Prostate gland (tissue), 2 donors: ENCODE results near the gene PCDHB3. TPM values are rescaled to one million over a fixed set of nuclear protein-coding genes. Genes with fewer than 3 reads are reported as not detected.
"Not testable (repeated sequence)": the region's sequence is repeated elsewhere in the genome, so short reads cannot be mapped to it uniquely, and the experiment has no call there.

ENCODE experiments used
- DNase-seq: peaks from one replicate; pipeline ENCODE4 v3.0.0-alpha.2; 2019; ENCODE audit warnings: low spot score
- H3K27ac ChIP-seq, 2 donors: fragments of 200-600 bp; sonication (generic); 2 replicates each; pipeline ENCODE4 v1.5.1; 2017 to 2019
- H3K27me3 ChIP-seq: fragments of 200-600 bp; sonication (generic); replicated peaks from 2 replicates; pipeline ENCODE4 v1.5.1; 2019; ENCODE audit not compliant: insufficient read depth
- H3K36me3 ChIP-seq, 2 donors: fragments of 200-600 bp; sonication (generic); 1 replicate in 1 of 2; 2 replicates in 1 of 2; pipeline versions ENCODE4 v1.5.1 to v1.8.1; 2017 to 2019
- H3K4me1 ChIP-seq: fragments of 200-600 bp; sonication (generic); replicated peaks from 2 replicates; pipeline ENCODE4 v1.5.1; 2019
- H3K4me3 ChIP-seq, 2 donors: fragments of 200-600 bp; sonication (generic); 2 replicates each; pipeline ENCODE4 v1.5.1; 2017 to 2019
- H3K9me3 ChIP-seq: fragments of 200-600 bp; sonication (generic); 2 replicates; pipeline ENCODE4 v1.5.1; 2017
- CTCF ChIP-seq, 4 experiments: fragments of 200-600 bp in 2 of 4; fragments of 450-650 bp in 2 of 4; sonication (generic) in 2 of 4; IDR thresholded peaks; 1 replicate in 3 of 4; 2 replicates in 1 of 4; pipeline ENCODE4 v1.5.1; 2016 to 2019; ENCODE audit warnings: antibody characterized with exemption in 4 of 4, mild to moderate bottlenecking in 2 of 4, moderate library complexity in 2 of 4
- POLR2A ChIP-seq: fragments of 450-650 bp; IDR thresholded peaks from one replicate; pipeline ENCODE4 v1.6.1; 2016; ENCODE audit warnings: antibody characterized with exemption, mild to moderate bottlenecking
- POLR2AphosphoS5 ChIP-seq: sonication (generic); formaldehyde crosslinking; IDR thresholded peaks from one replicate; pipeline ENCODE4 v1.6.1; 2017; ENCODE audit warnings: antibody characterized with exemption
- WGBS: methylation state at CpG from one replicate; pipeline ENCODE4 v1.1.5; 2018; 5-methylcytosine and 5-hydroxymethylcytosine counted together
- intact Hi-C: fragments of 100-400 bp; cut with DNase I; formaldehyde crosslinking; loops from one replicate; pipeline ENCODE4 v1.14.2; 2022
- total RNA-seq, 2 donors: library from RNA; depleted of rRNA; stranded (reverse); fragments of >200 nt; gene quantifications; one replicate each; pipeline ENCODE4 v1.1.0, GENCODE V29; 2016

The PCDHB3 gene
- total RNA-seq, 2 donors from 2014 or later, result 2.5 to 6.5 TPM

- no peaks in the 10 kb centered on the region for H3K4me1 ChIP-seq
- H3K4me3 ChIP-seq, result no peak overlapping the region
- H3K9me3 ChIP-seq, result no peaks in the 10 kb centered on the region
- H3K27ac ChIP-seq, result no peak overlapping the region
- no peaks in the 10 kb centered on the region for H3K27me3 ChIP-seq
- no peak for TF ChIP-seq POLR2A
- no peak for TF ChIP-seq POLR2AphosphoS5
- TF ChIP-seq CTCF (IDR thresholded peaks at IDR 0.05), result no peak
- intact Hi-C loops, result no loop called here
- DNase-seq, result no peak
- H3K36me3 ChIP-seq, result no peaks in the 10 kb centered on the region
These were observed 18.0 kb upstream of the PCDHB3 start for GRCh38 chr5:141082228-141082627.

GRCh38 chr5:141084487-141084989 lies 15.7 kb upstream of the PCDHB3 start:
- intact Hi-C loops, result no loop called here
- 8% methylated on average over 21 of the region's 21 CpGs for WGBS
- Histone ChIP-seq H3K4me1 (no peaks in the 10 kb centered on the region), H3K27ac (peak overlapping the region; percentile 23 to 56), H3K9me3 (no peaks in the 10 kb centered on the region), H3K27me3 (no peaks in the 10 kb centered on the region), H3K36me3 (no peaks in the 10 kb centered on the region), H3K4me3 (peak overlapping the region; percentile 22 to 32)
- no peak for DNase-seq
- TF ChIP-seq POLR2AphosphoS5, result no peak
- TF ChIP-seq CTCF (IDR thresholded peaks at IDR 0.05), result peak in 2 of 4 experiments; percentile 11 to 48
- TF ChIP-seq POLR2A, result no peak

GRCh38 chr5:141094481-141095262 lies 5.6 kb upstream of the PCDHB3 start, which contains the start of gene PCDHB2:
TSS of gene PCDHB2 (plus strand) at chr5:141094615. CDS start at chr5:141094791, 176 bp downstream.
- peak; percentile 16 for DNase-seq
- no peak for TF ChIP-seq POLR2AphosphoS5
- peak in 1 of 4 experiments; percentile 51 for TF ChIP-seq CTCF (IDR thresholded peaks at IDR 0.05)
- no peak for TF ChIP-seq POLR2A
- Histone ChIP-seq H3K4me1 (no peaks in the 10 kb centered on the region), H3K9me3 (peaks cover 5% of the 10 kb centered on the region), H3K36me3 (no peaks in the 10 kb centered on the region), H3K27ac (peak within 1 kb of the TSS in 1 of 2 donors; percentile 60), H3K27me3 (peaks cover 11% of the 10 kb centered on the region), H3K4me3 (peak within 1 kb of the TSS in 1 of 2 donors; percentile 32)
- intact Hi-C loops, result no loop called here
- WGBS, result 16% methylated on average over 29 of the region's 29 CpGs

GRCh38 chr5:141095263-141095641 lies 5.0 kb upstream of the PCDHB3 start:
- WGBS, result 32% methylated on average over 12 of the region's 12 CpGs
- Histone ChIP-seq H3K36me3 (no peaks in the 10 kb centered on the region), H3K4me3 (peak overlapping the region in 1 of 2 donors; percentile 32), H3K27ac (no peak overlapping the region), H3K4me1 (no peaks in the 10 kb centered on the region), H3K27me3 (peaks cover 11% of the 10 kb centered on the region), H3K9me3 (peaks cover 5% of the 10 kb centered on the region)
- DNase-seq, result no peak
- TF ChIP-seq POLR2AphosphoS5, result no peak
- no peak for TF ChIP-seq POLR2A
- intact Hi-C loops, result no loop called here

GRCh38 chr5:141096181-141096580 lies 4.1 kb upstream of the PCDHB3 start:
- H3K36me3 ChIP-seq, H3K4me3 ChIP-seq, H3K4me1 ChIP-seq, H3K9me3 ChIP-seq, H3K27ac ChIP-seq, intact Hi-C loops, DNase-seq: not testable (repeated sequence)
- 33% methylated on average over 30 of the region's 46 CpGs for WGBS
- peaks cover 11% of the 10 kb centered on the region for H3K27me3 ChIP-seq

GRCh38 chr5:141096586-141096985 lies 3.7 kb upstream of the PCDHB3 start:
- 37% methylated on average over 31 of the region's 38 CpGs for WGBS
- DNase-seq, H3K36me3 ChIP-seq, H3K4me3 ChIP-seq, H3K9me3 ChIP-seq, H3K27ac ChIP-seq, intact Hi-C loops, H3K4me1 ChIP-seq: not testable (repeated sequence)
- peaks cover 11% of the 10 kb centered on the region for H3K27me3 ChIP-seq
